IgD-negative memory B cell (primary cell): ENCODE results near the gene PTGIS. TPM values are rescaled to one million over a fixed set of nuclear protein-coding genes. Genes with fewer than 3 reads are reported as not detected.
"Not testable (repeated sequence)": the region's sequence is repeated elsewhere in the genome, so short reads cannot be mapped to it uniquely, and the experiment has no call there.

ENCODE experiments used
- H3K27ac Mint-ChIP-seq, 3 donors: one replicate each; pipeline ENCODE4 v1.8.0; 2020 to 2022; ENCODE audit warnings: mild to moderate bottlenecking in 3 of 3, mixed read lengths in 3 of 3, moderate library complexity in 1 of 3
- H3K27me3 Mint-ChIP-seq: one replicate; pipeline ENCODE4 v1.8.0; 2021; ENCODE audit warnings: mixed read lengths
- H3K36me3 Mint-ChIP-seq: one replicate; pipeline ENCODE4 v1.8.0; 2020; ENCODE audit warnings: mild to moderate bottlenecking, mixed read lengths
- H3K4me1 Mint-ChIP-seq, 3 donors: one replicate each; pipeline ENCODE4 v1.8.0; 2020 to 2022; ENCODE audit warnings: mixed read lengths in 3 of 3, mild to moderate bottlenecking in 1 of 3
- H3K4me3 Mint-ChIP-seq, 4 donors: one replicate each; pipeline ENCODE4 v1.8.0; 2020 to 2022; ENCODE audit warnings: mild to moderate bottlenecking in 4 of 4, mixed read lengths in 4 of 4, moderate library complexity in 3 of 4
- H3K9me3 Mint-ChIP-seq, 3 donors: one replicate each; pipeline ENCODE4 v1.8.0; 2020 to 2021; ENCODE audit warnings: mixed read lengths in 3 of 3, mild to moderate bottlenecking in 1 of 3
- polyA plus RNA-seq: library from polyadenylated mRNA; unstranded; fragments of 300-500 nt; fragmentation: Illumina TruSeq; gene quantifications from one replicate; pipeline ENCODE4 v1.2.3, GENCODE V29; 2021

Gene PTGIS
- polyA plus RNA-seq, 1 donor from 2014 or later, result not detected

- Mint-ChIP-seq H3K9me3 (peaks cover 0 to 9% (median 8%) of the 10 kb centered on the region in 3 donors), H3K36me3 (peaks cover 6% of the 10 kb centered on the region), H3K4me3 (no peak overlapping the region), H3K27me3 (peaks cover 25% of the 10 kb centered on the region), H3K4me1 (peaks cover 1 to 9% (median 5%) of the 10 kb centered on the region in 3 donors), H3K27ac (no peak overlapping the region)
These were observed 6.0 kb upstream of the PTGIS start for GRCh38 chr20:49573900-49574416.

GRCh38 chr20:49572857-49573256 lies 4.9 kb upstream of the PTGIS start:
- Mint-ChIP-seq H3K9me3 (peaks cover 0 to 9% (median 8%) of the 10 kb centered on the region in 3 donors), H3K4me1 (peaks cover 1 to 7% (median 5%) of the 10 kb centered on the region in 3 donors), H3K27me3 (peaks cover 28% of the 10 kb centered on the region), H3K27ac (no peak overlapping the region), H3K4me3 (peak overlapping the region in 1 of 4 donors; percentile 65), H3K36me3 (peaks cover 6% of the 10 kb centered on the region)

GRCh38 chr20:49571553-49571835 lies 3.6 kb upstream of the PTGIS start:
- H3K9me3 Mint-ChIP-seq, result peaks cover 0 to 6% (median 3%) of the 10 kb centered on the region in 3 donors
- no peak overlapping the region for H3K27ac Mint-ChIP-seq
- no peak overlapping the region for H3K4me3 Mint-ChIP-seq
- H3K36me3 Mint-ChIP-seq, result peaks cover 6% of the 10 kb centered on the region
- peaks cover 29% of the 10 kb centered on the region for H3K27me3 Mint-ChIP-seq
- H3K4me1 Mint-ChIP-seq, result peaks cover 1 to 5% (median 4%) of the 10 kb centered on the region in 3 donors

DNA sequence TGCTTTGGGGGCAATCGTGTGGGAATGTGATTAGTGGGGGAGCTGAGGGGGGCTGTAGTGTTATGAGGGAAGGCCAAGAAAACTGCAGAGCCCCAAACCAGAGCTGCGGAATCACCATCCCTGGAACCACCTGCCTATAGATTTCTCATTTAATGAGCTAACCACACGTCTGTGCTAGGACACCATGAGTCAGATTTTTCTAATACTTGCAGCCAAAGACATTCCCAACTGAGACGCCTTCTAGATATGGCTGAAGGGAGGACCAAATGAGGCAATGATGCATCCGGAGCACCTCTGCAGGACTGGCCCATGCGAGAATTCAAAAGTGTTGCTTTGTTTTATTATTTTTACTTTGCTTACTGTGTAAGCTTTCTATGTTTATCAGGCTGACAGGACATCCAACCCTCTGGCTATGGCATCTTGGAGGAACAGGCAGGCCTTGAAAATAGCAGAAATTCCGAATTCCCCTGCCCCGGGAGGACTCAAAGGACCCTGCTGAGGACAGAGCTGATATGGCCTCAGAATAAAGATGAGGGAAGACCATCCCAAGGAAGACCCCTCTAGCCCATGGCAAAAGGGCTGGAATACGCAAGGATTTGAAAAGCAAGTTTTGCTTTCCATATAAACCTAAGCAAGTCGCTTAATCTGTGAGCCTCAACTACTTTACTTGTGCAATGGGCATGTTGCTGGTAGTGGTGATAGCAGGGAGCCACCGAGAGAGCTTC lies 3.1 kb upstream of the PTGIS start:
- H3K27me3 Mint-ChIP-seq, result peaks cover 33% of the 10 kb centered on the region

DNA sequence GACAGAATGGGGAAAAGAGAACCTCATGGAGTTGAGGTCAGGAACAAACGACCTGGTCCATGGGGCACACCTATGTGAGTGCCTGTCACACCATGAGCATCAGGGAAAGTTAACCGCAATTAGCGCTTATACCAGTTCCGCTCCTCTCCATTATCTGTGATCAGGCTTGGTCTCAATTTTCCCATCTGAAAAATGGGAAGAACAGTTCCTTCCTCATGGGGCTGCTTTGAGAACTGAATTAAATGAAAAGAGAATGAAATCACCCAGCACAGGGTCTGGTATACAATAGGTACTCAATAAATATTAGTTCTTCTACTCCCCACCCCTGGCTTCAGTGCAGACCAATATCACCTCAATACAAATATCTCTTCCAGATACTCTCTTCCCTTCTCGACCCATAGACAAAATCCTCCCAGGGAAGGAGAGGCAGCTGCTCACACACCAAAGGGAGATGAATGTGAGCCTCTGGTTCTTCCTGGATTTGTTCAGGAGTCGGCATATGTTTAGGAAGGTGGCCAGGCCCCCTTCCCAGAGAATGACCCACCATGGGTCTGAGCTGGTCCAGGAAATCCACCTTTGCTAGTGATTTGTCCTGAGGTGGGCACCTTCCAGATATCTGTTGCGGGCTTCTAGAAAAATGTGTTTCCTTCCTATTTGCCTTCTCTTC lies 2.4 kb upstream of the PTGIS start:
- Mint-ChIP-seq H3K27me3 (peaks cover 35% of the 10 kb centered on the region), H3K9me3 (no peaks in the 10 kb centered on the region), H3K4me1 (peaks cover 1 to 5% (median 4%) of the 10 kb centered on the region in 3 donors), H3K36me3 (peaks cover 6% of the 10 kb centered on the region), H3K4me3 (no peak overlapping the region), H3K27ac (no peak overlapping the region)

More for the DNA sequence above, 3.1 kb upstream of the PTGIS start:
- H3K4me1 Mint-ChIP-seq, result peaks cover 1 to 5% (median 4%) of the 10 kb centered on the region in 3 donors
- H3K9me3 Mint-ChIP-seq, result peaks cover 0 to under 1% (median 0%) of the 10 kb centered on the region in 3 donors
- no peak overlapping the region for H3K4me3 Mint-ChIP-seq
- H3K27ac Mint-ChIP-seq, result no peak overlapping the region
- peaks cover 6% of the 10 kb centered on the region for H3K36me3 Mint-ChIP-seq

GRCh38 chr20:49569411-49570115 lies 1.6 kb upstream of the PTGIS start:
- no peaks in the 10 kb centered on the region for H3K9me3 Mint-ChIP-seq
- peaks cover 1 to 5% (median 4%) of the 10 kb centered on the region in 3 donors for H3K4me1 Mint-ChIP-seq
- H3K4me3 Mint-ChIP-seq, result no peak overlapping the region
- H3K36me3 Mint-ChIP-seq, result peaks cover 6% of the 10 kb centered on the region
- no peak overlapping the region for H3K27ac Mint-ChIP-seq
- H3K27me3 Mint-ChIP-seq, result peaks cover 37% of the 10 kb centered on the region

- no peak overlapping the region for H3K27ac Mint-ChIP-seq
- peaks cover 41% of the 10 kb centered on the region for H3K27me3 Mint-ChIP-seq
- H3K4me1 Mint-ChIP-seq, result peaks cover 1 to 5% (median 4%) of the 10 kb centered on the region in 3 donors
- peaks cover 4% of the 10 kb centered on the region for H3K36me3 Mint-ChIP-seq
- no peaks in the 10 kb centered on the region for H3K9me3 Mint-ChIP-seq
- peak overlapping the region in 1 of 4 donors; percentile 87 for H3K4me3 Mint-ChIP-seq
These were observed 578 bp upstream of the PTGIS start for GRCh38 chr20:49568278-49569151.

GRCh38 chr20:49566401-49567364 lies 1.3 kb downstream of the PTGIS start:
- Mint-ChIP-seq H3K27me3 (peaks cover 43% of the 10 kb centered on the region), H3K4me1 (peaks cover 0 to 5% (median 2%) of the 10 kb centered on the region in 3 donors), H3K36me3 (peaks cover 2% of the 10 kb centered on the region), H3K9me3 (no peaks in the 10 kb centered on the region), H3K4me3 (no peak overlapping the region), H3K27ac (no peak overlapping the region)

DNA sequence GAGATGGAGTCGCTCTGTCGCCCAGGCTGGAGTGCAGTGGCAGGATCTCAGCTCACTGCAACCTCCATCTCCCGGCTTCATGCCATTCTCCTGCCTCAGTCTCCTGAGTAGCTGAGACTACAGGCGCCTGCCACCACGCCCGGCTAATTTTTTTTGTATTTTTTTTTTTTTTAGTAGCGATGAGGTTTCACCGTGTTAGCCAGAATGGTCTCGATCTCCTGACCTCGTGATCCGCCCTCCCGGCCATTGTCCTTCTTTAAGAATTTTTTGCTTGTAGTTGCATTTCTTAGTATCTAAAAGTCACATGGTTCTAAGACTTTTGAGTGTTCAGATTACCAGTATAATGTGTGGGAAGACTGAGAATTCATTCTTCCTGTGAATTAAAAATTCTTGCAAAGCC lies 2.9 kb downstream of the PTGIS start:
- H3K27me3 Mint-ChIP-seq, result peaks cover 45% of the 10 kb centered on the region
- H3K36me3 Mint-ChIP-seq, H3K9me3 Mint-ChIP-seq, H3K4me3 Mint-ChIP-seq, H3K4me1 Mint-ChIP-seq, H3K27ac Mint-ChIP-seq: not testable (repeated sequence)

GRCh38 chr20:49563015-49563980 lies 4.6 kb downstream of the PTGIS start:
- Mint-ChIP-seq H3K27me3 (peaks cover 40% of the 10 kb centered on the region), H3K27ac (no peak overlapping the region), H3K9me3 (peaks cover 0 to 6% (median 0%) of the 10 kb centered on the region in 3 donors), H3K36me3 (no peaks in the 10 kb centered on the region), H3K4me1 (no peaks in the 10 kb centered on the region), H3K4me3 (no peak overlapping the region)

DNA sequence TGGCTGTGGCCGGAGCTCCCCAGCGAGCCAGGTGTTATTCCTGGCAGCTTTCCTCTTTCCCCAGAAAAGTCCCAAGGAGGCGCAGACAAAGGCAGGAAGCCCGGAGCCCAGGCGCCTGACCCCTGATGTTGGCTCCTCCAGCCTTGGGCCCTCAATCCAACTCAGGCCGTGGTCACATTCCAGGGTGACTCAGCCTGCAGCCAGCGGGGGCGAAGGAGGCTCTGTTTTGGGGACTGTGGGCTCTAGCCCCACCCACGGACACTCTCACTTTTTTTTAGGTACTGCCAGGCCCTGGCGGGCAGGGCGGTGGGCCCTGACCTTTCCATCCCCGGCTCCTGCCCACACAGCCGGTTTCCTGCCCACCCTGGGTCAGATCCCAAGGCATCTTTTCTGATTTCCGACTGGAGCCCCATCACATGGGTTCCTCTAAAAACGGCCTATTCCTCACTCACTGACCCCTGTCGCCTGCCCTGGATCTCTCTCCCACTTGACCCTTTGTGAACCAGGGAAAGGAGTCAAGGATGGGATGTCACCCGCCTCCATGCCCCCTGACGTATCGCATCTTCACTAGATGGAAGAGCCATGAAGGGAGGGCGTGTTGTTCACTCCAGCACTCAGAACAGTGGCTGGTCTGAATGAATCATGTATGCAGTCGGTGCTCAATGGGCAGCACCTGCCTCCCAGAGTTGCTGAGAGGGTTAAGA lies 5.5 kb downstream of the PTGIS start:
- Mint-ChIP-seq H3K27me3 (peaks cover 41% of the 10 kb centered on the region), H3K9me3 (peaks cover 0 to 6% (median 0%) of the 10 kb centered on the region in 3 donors), H3K4me3 (no peak overlapping the region), H3K27ac (no peak overlapping the region), H3K36me3 (no peaks in the 10 kb centered on the region), H3K4me1 (no peaks in the 10 kb centered on the region)

GRCh38 chr20:49561806-49562205 lies 6.1 kb downstream of the PTGIS start:
- H3K9me3 Mint-ChIP-seq, result peaks cover 0 to 6% (median 0%) of the 10 kb centered on the region in 3 donors
- H3K4me1 Mint-ChIP-seq, result no peaks in the 10 kb centered on the region
- no peak overlapping the region for H3K27ac Mint-ChIP-seq
- no peak overlapping the region for H3K4me3 Mint-ChIP-seq
- H3K36me3 Mint-ChIP-seq, result no peaks in the 10 kb centered on the region
- peaks cover 43% of the 10 kb centered on the region for H3K27me3 Mint-ChIP-seq
